HG02852 (cell line): Measurements from ENCODE around the gene DDX18.
"Not testable (repeated sequence)": the region's sequence is repeated elsewhere in the genome, so short reads cannot be mapped to it uniquely, and the experiment has no call there.

Experiments used
- ATAC-seq: cut with Tn5 transposase; IDR thresholded peaks from one replicate; pipeline ENCODE4 v1.9.1; 2021; ENCODE audit warnings: mild to moderate bottlenecking, moderate library complexity; ENCODE audit not compliant: unreplicated experiment

The DDX18 gene

GRCh38 chr2:117814417-117815264 lies at the start of gene DDX18:
TSS of gene DDX18 (plus strand) at chr2:117814691. CDS start at chr2:117814778, 87 bp downstream.
- ATAC-seq: peak; percentile 97

- ATAC-seq: no peak
These were observed 43.8 kb upstream of the DDX18 start for GRCh38 chr2:117770730-117771129.

- ATAC-seq: no peak
These were observed 42.4 kb upstream of the DDX18 start for GRCh38 chr2:117771969-117772630.

GRCh38 chr2:117774716-117775115 lies 39.8 kb upstream of the DDX18 start:
- ATAC-seq: no peak

- no peak for ATAC-seq
These were observed 38.7 kb upstream of the DDX18 start for GRCh38 chr2:117775703-117776219.

GRCh38 chr2:117776888-117777287 lies 37.6 kb upstream of the DDX18 start:
- ATAC-seq: no peak

GRCh38 chr2:117785740-117786139 lies 28.8 kb upstream of the DDX18 start:
- ATAC-seq: no peak

- no peak for ATAC-seq
These were observed 28.0 kb upstream of the DDX18 start for GRCh38 chr2:117786520-117786919.

GRCh38 chr2:117789505-117789904 lies 25.0 kb upstream of the DDX18 start:
- no peak for ATAC-seq

GRCh38 chr2:117794668-117795067 lies 19.8 kb upstream of the DDX18 start:
- ATAC-seq: no peak

- no peak for ATAC-seq
These were observed 12.7 kb upstream of the DDX18 start for GRCh38 chr2:117801826-117802225.

GRCh38 chr2:117803644-117804325 lies 10.7 kb upstream of the DDX18 start:
- not testable (repeated sequence) for ATAC-seq

GRCh38 chr2:117812443-117812842 lies 2.0 kb upstream of the DDX18 start:
- ATAC-seq: no peak

- ATAC-seq: no peak
These were observed 1.5 kb downstream of the DDX18 start for GRCh38 chr2:117815946-117816345.

- ATAC-seq: no peak
These were observed 4.4 kb downstream of the DDX18 start for GRCh38 chr2:117818921-117819320.

GRCh38 chr2:117820444-117820843 lies 6.0 kb downstream of the DDX18 start:
- ATAC-seq: no peak

- ATAC-seq: no peak
These were observed 10.9 kb downstream of the DDX18 start for GRCh38 chr2:117825437-117825836.

- ATAC-seq: not testable (repeated sequence)
These were observed 13.0 kb downstream of the DDX18 start for GRCh38 chr2:117827464-117827863.

- ATAC-seq: no peak
These were observed 14.4 kb downstream of the DDX18 start for GRCh38 chr2:117828870-117829269.

GRCh38 chr2:117832332-117832731 lies 17.8 kb downstream of the DDX18 start:
- no peak for ATAC-seq

- ATAC-seq: no peak
These were observed 18.6 kb downstream of the DDX18 start for GRCh38 chr2:117832905-117833613.
